Measurements from ENCODE around the gene KCTD17.

KCTD17 gene

DNA sequence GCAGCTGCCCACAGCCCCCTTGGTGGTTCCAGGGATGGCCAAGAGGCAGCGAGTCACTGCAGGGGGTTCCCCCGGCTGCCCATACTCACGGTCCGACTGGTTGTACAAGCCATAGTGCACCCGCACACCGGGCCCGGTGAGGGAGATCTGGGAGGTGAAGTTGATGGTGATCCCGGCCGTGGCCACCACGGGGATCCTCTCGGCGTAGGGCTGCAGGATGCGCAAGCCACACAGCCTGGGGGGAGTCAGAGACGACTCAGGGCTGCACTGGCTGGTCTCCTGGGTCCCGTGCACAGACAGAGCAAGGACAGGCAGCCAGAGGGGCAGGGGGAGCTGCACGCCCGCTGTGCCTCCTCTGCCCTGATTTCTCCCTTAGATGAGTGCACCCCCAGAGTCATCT lies 23.5 kb downstream of the KCTD17 start:
- in situ Hi-C loops (cut with HindIII; ENCODE audit: low sequenced_read_pairs) = no loop called here
- DNase-seq (ENCODE audit: low read depth, low spot score) = no peak
- no peak overlapping the region for H3K4me3 ChIP-seq (ENCODE audit: low read depth, low read length)
- TF ChIP-seq, protein P1, sequence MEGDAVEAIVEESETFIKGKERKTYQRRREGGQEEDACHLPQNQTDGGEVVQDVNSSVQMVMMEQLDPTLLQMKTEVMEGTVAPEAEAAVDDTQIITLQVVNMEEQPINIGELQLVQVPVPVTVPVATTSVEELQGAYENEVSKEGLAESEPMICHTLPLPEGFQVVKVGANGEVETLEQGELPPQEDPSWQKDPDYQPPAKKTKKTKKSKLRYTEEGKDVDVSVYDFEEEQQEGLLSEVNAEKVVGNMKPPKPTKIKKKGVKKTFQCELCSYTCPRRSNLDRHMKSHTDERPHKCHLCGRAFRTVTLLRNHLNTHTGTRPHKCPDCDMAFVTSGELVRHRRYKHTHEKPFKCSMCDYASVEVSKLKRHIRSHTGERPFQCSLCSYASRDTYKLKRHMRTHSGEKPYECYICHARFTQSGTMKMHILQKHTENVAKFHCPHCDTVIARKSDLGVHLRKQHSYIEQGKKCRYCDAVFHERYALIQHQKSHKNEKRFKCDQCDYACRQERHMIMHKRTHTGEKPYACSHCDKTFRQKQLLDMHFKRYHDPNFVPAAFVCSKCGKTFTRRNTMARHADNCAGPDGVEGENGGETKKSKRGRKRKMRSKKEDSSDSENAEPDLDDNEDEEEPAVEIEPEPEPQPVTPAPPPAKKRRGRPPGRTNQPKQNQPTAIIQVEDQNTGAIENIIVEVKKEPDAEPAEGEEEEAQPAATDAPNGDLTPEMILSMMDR (IDR thresholded peaks at IDR 0.05; ENCODE audit: low read depth, low read length) = no peak

DNA sequence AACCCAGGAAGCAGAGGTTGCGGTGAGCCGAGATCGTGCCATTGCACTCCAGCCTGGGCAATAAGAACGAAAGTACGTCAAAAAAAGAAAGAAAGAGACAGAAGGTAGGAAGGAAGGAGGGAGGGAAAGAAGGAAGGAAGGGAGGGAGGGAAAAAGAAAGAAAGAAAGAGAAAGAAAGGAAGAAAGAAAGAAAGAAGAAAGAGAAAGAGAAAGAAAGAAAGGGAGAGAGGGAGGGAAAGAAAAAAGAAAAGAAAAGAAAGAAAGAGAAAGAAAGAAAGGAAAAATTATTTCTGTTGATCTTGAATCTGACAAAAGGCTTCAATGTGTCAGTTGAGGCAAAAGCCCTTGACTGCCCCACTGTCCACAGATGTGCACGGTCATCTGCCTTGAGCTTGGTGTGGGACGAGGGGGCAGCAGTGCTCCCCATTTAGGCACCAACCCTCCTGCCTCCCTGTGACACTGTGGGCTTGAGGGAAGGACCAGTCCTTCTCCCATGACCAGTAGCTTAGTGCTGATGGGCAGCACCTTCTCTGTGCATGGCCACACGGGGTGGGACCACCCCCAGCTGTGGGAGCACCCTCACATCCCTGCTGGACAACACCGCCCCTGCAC lies 24.4 kb downstream of the KCTD17 start:
- no peak for DNase-seq (ENCODE audit: low read depth, low spot score)
- TF ChIP-seq, protein P1 (IDR thresholded peaks at IDR 0.05; ENCODE audit: low read depth, low read length) = no peak
- in situ Hi-C loops (cut with HindIII; ENCODE audit: low sequenced_read_pairs) = no loop called here
- H3K4me3 ChIP-seq (ENCODE audit: low read depth, low read length) = no peak overlapping the region

- peak; percentile 29 for DNase-seq (ENCODE audit: low read depth, low spot score)
- in situ Hi-C loops (cut with HindIII; ENCODE audit: low sequenced_read_pairs) = no loop called here
- H3K4me3 ChIP-seq (ENCODE audit: low read depth, low read length) = no peak overlapping the region
- TF ChIP-seq, protein P1 (IDR thresholded peaks at IDR 0.05; ENCODE audit: low read depth, low read length) = peak; percentile 100
Observed at GRCh38 chr22:37077802-37078448, 26.4 kb downstream of the KCTD17 start.

- TF ChIP-seq, protein P1 (IDR thresholded peaks at IDR 0.05; ENCODE audit: low read depth, low read length) = no peak
- no peak for DNase-seq (ENCODE audit: low read depth, low spot score)
- in situ Hi-C loops (cut with HindIII; ENCODE audit: low sequenced_read_pairs) = no loop called here
- H3K4me3 ChIP-seq (ENCODE audit: low read depth, low read length) = no peak overlapping the region
Observed at GRCh38 chr22:37079158-37079557, 27.6 kb downstream of the KCTD17 start.

DNA sequence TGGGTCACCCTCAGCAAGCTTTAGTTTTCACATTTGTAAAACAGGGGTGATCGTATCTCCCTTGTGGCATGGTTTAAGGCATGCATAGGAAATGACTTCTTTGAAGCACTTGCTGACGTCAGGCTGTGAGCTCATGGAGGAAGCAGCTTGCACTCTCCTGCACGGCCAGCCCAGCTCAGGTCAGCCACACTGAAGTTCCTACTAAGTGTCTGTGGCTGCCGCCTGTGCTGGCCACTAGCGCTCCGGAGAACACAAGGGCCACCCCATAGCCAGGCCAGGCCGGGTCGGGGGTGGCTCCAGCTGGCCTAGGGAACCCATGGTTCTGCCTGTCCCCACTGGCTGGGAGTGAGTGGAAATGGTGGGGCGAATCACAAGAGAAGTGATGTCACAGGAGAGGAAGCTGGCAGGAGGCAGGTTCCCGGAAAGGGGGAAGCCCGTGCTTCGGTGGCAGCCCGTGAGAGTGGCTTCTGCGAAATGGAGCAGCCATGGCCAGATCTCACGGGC lies 28.2 kb downstream of the KCTD17 start:
- in situ Hi-C loops (cut with HindIII; ENCODE audit: low sequenced_read_pairs) = no loop called here
- H3K4me3 ChIP-seq (ENCODE audit: low read depth, low read length) = no peak overlapping the region
- TF ChIP-seq, protein P1 (IDR thresholded peaks at IDR 0.05; ENCODE audit: low read depth, low read length) = no peak
- DNase-seq (ENCODE audit: low read depth, low spot score) = peak; percentile 22

DNA sequence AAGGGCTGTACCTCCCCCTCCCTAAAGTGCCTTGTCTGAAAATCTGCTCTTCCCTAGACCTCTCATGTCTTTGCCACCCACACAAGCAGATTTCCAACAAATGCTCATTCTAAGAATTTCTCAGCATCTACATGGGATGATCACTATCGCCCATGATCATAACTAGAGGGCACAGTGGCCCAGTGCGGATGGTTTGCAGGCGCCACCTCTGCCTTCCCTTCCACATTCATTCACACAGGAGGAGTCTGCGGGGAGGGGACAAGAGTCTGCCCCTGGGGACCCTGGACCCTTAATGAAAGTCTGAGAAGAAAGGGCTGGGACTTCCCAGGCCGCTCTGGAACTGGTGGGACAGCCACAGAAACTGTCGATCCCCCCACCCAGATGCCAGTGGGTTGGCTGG lies 28.9 kb downstream of the KCTD17 start:
- no peak for DNase-seq (ENCODE audit: low read depth, low spot score)
- H3K4me3 ChIP-seq (ENCODE audit: low read depth, low read length) = no peak overlapping the region
- TF ChIP-seq, protein P1 (IDR thresholded peaks at IDR 0.05; ENCODE audit: low read depth, low read length) = no peak
- in situ Hi-C loops (cut with HindIII; ENCODE audit: low sequenced_read_pairs) = no loop called here

Data from astrocyte of the spinal cord (primary cell).